GM19438 (cell line): Measurements from ENCODE around the gene ZNF333.
"Not testable (repeated sequence)": the region's sequence is repeated elsewhere in the genome, so short reads cannot be mapped to it uniquely, and the experiment has no call there.

Experiments used
- ATAC-seq: cut with Tn5 transposase; IDR thresholded peaks from one replicate; pipeline ENCODE4 v1.9.1; 2021; ENCODE audit warnings: low read depth; ENCODE audit not compliant: unreplicated experiment

The ZNF333 gene

DNA sequence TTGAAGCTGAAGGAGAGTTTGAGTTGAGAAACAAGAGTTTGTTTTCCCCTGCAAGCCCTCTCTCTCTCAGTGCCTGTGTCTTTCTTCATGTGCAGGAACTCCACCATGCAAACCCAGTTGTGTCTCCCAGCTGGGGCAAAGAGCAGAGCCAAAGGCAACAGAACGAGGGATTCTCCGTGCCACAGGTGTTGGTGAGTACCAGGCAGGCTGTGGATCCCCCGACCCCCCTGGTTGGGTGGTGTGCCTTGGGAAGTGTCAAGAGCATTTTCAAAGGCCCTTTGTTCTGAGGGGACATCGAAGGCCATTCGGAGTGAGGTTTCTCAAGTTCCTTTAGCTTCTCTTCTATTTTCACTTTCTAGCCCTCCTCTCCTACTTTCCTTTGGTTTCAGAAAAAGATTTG lies 5.6 kb downstream of the ZNF333 start:
- no peak for ATAC-seq

DNA sequence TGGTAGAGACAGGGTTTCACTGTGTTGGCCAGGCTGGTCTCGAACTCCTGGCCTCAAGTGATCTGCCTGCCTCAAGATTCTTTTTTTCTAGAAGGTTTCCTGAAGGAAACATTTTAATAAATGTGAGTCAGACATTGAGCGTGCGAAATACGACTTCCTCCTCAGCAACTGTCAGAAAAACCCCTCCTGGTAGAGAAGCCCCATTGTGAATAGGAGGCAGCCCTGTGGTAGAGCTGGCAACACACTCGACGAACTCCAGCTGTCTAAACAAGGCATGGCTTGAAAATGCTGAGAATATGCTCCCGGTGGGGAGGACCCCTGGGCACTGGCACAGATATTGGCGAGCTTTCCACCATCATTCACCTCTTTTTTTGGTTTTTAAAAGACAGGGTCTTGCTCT lies 9.8 kb downstream of the ZNF333 start:
- no peak for ATAC-seq

DNA sequence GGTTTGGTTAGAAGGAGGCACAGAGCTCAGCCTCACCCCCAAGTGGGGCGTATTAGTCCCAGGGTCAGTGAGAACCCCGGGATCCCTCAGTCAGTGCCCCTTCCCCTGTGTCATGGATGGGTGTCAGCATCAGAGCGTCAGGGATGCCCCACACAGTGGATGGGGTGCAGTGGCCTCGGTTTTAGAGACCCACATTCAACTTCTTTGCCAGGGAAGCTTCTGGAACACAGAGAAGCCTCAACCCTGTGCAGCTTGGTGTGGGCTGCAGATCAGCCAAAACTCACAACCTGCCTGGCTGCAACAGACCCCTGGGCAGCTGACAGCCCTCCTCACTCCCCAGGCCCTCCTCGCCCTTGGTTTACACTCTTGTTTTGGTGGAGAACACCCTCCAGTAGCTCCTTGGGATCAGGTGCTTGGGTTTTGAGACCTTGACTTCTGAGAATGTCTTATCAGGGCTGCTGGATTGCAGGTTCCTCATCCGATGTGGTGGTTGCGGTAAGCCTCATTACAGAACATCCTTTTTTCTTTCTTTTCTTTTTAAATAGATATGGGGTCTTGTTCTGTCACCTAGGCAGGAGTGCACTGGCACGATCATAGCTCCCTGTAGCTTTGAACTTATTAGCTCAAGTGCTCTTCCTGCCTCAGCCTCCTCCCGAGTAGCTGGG lies 11.0 kb downstream of the ZNF333 start:
- no peak for ATAC-seq

DNA sequence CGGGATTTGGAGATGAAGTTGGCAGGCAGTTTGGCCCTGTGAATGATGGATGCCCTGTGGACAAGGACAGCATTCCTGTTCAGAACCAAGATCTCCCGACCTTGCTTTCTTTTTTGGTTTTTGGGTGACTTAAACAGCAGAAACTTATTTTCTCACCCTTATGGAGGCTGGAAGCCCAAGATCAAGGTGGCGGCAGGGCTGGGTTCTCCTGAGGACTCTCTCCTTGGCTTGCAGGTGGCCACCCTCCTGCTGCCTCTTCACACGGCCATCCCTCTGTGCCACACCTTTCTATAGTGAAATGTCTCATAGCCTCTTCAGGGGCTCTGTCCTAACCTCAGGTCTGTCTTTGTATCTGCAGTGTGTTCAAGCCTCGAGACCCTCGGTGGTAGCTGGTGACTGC lies 14.0 kb downstream of the ZNF333 start:
- ATAC-seq = no peak

DNA sequence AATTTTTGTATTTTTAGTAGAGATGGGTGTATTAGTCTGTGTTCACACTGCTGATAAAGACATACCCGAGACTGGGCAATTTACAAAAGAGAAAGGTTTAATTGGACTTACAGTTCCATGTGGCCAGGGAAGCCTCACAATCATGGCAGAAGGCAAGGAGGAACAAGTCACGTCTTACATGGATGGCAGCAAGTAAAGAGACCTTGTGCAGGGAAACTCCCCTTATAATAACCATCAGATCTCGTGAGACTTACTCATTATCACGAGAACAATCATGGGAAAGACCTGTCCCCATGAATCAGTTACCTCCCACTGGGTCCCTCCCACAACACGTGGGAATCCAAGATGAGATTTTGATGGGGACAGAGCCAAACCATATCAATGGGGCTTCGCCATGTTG lies 14.6 kb downstream of the ZNF333 start:
- no peak for ATAC-seq

DNA sequence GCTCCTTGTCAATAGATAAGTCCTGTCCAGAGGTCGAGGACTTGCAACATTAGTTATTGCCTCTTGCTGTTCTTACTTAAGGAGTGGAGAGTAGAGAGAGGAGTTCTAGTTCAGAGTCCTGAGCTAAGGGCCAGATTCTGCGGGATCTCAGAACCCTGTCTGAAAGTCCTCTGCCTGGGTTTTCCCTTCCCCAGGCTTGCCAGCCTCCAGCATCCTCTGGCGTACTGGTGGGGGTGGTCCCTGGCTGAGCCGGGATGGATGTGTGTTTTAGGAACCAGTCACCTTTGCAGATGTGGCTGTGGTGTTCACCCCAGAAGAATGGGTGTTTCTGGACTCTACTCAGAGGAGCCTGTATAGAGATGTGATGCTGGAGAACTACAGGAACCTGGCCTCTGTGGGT lies 26.0 kb downstream of the ZNF333 start:
- no peak for ATAC-seq

DNA sequence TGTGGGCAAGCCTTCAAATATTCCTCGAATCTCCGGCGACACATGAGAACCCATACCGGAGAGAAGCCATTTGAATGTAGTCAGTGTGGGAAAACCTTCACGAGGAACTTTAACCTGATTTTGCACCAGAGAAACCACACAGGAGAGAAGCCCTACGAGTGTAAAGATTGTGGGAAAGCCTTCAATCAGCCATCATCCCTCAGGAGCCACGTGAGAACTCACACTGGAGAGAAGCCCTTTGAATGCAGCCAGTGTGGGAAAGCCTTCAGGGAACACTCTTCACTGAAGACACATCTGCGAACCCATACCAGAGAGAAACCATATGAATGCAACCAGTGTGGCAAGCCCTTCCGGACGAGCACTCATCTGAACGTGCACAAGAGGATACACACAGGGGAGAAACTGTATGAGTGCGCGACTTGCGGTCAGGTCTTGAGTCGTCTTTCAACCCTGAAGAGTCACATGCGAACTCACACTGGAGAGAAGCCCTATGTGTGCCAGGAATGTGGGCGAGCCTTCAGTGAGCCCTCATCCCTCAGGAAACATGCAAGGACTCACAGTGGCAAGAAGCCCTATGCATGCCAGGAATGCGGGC lies 28.8 kb downstream of the ZNF333 start:
- no peak for ATAC-seq

DNA sequence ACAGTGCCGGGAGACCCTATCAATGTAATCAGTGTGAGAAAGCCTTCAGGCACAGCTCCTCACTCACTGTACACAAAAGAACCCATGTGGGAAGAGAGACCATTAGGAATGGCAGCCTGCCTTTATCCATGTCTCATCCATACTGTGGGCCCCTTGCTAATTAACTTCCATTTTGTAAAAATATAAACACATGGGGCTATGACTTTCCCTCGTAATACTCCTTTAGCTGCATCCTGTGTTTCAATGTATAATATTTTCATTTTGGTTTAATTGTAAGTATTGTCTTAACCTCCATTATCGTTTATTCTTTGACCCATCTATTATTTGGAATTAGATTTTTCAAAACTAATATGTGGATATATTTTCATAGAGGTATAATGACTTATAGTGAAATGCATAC lies 29.3 kb downstream of the ZNF333 start:
- no peak for ATAC-seq

DNA sequence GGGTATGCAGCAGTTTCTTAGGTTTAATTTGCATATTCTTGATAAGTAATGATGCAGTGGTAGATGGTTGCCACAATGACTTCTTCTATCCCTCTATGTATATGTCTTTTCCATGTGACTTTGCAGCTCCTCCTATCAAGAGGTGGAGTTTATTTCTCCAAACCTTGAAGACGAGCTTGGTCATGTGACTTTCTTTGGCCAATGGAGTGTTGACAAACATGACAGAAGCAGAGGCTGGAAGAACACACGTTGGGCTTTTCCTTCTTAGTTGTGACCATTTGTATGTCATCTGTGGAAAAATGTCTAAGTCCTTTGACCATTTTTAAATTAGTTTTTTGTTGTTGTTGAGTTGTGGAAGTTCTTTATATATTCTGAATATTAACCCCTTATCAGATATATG lies 32.3 kb downstream of the ZNF333 start:
- ATAC-seq = no peak

DNA sequence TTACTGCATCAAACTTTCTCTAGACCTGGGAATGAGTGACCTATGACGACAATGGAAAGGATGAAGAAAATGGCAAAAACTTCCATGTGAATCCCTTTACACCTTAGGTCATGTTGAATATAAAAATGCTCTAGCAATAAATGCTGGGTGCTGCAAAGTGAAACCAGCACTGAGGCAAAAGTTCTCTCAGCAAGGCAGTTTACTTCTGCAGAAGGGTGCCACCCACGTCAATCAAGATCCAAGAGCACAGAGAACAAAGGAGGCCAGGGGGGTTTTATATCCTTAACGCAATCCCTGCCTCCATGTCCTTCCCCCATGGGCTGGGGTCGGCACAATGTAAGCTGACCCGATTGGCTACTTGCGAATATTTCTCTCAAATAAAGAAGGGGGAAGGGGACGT lies 38.7 kb downstream of the ZNF333 start:
- ATAC-seq = no peak

DNA sequence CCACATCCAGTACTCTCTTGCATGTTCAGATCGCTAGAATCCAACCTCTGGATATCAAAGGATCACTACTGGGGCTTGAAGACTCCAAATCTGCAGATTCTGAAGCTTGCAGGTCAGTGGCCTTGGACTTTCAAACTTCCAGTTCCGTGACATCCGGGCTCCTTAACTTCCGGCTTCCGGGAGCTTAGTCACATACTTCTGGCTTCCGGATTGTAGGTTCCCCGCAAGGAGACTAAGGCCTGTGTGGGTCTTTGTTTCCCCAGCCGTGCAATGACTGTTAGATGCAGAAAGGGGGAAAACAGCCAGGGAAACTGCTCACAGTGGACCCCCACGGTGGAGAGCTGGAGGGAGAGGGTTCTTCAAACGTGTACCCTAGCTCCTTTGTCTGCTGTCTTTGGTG lies 41.4 kb downstream of the ZNF333 start:
- ATAC-seq = no peak

DNA sequence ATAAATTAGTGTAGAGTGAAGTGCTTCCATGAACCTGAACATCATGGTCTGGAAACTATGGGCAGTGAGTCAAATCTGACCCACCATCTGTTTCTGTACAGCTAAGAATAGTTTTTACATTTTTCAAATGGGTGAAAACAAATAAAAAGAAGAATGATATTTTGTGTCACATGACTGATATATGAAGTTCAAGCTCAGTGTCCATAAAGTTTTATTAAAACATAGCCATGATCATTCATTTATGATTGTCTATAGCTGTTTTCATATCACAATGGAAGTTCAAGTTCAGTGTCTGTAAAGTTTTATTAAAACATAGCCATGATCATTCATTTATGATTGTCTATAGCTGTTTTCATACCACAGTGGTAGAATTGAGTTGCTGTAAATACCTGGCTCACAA lies 42.7 kb downstream of the ZNF333 start:
- no peak for ATAC-seq

DNA sequence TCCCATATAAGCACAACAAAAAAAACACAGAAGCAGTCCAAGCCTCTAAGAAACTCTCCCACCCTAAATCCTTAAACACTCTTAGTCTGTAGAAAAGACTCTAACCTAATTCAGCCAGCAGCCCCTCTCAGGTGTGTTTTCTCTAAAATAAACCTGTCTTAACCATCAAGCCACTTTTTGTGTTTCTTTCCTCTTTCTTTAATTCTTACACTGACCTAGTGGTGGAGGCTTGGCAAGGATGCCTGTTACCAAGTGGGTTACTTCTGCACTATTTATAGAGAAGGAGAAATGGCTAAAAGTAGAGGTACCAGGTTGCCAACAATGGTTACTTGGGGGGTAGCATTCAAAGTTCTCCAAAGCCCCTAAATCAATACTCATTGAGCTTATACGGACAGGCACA lies 43.7 kb downstream of the ZNF333 start:
- ATAC-seq = no peak

DNA sequence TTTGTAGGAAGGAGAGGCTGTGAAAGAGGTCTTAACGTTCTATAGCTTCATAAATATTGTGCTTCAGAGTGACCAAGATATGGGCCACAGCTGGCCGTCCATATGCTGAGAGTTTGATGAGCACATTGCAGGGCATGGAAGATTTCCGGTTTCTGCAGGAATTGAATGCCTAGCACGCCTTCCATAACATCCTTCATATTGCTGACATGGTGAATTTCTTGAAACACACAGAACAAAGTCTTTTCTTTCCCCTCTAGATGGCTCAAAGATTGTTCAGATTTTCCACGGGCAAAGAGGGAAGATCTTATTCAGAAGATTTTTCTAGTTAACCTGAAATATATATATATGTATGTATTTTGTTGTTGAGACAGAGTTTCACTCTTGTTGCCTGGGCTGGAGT lies 46.1 kb downstream of the ZNF333 start:
- ATAC-seq = no peak

DNA sequence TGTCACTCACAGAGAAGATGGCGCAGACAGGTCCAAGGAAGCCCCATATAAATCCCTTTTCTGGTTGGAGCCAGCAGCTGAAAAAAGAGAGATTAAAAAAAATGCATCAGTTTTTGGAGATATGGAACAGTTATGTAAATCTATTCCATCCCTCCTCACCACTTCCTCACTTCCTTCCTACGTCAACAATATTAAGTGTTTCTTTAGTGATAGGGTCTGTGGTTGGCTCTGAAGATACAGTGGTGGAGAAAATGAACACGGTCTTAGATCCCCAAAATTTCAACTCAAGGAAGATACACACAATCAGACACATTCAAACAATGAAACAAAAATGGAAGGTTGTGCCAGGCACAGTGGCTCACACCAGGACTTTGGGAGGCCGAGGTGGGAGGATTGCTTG lies 57.0 kb downstream of the ZNF333 start:
- ATAC-seq = no peak

DNA sequence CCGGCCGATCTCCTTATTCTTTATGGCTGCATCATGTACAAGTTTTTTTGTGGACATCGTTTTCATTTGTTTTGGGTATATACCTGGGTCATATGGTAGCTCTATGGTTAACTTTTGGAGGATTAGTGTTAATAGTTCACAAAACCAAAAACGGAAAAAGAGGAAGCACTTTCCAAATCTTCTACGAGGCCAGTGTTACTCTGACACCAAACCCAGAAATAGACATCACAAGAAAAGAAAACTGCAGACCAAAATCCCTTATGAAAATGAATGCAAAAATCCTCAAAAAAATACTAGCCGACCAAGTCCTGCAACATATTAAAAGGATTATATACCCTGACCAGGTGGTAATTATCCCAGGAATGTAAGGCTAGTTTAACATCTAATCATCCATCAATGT lies 58.8 kb downstream of the ZNF333 start:
- ATAC-seq = no peak

DNA sequence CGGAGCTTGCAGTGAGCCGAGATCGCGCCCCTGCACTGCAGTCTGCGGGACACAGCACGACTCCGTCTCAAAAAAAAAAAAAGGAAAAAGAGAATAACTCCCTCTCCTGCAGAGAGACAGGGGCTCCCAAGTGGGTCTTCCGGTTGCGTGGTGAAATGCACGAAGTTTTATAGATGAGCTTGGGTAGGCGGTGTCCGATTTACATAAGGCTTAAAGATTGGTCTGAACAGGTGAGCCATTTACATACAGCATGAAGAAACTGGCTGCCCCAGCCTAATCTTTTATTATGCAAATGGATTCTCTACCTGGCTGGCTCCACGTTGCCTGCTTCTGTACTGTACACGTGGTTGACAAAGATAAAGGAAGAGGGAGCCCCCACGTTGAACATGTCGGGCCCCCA lies 69.0 kb downstream of the ZNF333 start:
- no peak for ATAC-seq

DNA sequence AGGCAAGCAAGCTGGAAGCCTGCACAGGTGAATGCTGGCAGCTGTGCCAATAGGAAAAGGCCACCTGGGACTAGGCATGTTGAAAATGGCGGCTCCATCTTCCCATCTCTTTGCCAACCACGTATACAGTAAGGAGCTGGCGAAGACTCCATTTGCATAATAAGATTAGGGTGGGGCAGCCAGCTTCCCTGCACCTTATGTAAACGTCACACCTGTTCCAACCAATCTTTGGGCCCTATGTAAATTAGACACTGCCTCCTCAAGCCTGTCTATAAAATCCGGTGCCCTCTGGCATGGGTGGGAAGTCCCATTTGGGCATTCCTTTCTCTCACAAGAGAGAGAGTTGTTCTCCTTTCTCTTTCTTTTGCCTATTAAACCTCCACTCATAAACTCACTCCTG lies 71.8 kb downstream of the ZNF333 start:
- no peak for ATAC-seq

DNA sequence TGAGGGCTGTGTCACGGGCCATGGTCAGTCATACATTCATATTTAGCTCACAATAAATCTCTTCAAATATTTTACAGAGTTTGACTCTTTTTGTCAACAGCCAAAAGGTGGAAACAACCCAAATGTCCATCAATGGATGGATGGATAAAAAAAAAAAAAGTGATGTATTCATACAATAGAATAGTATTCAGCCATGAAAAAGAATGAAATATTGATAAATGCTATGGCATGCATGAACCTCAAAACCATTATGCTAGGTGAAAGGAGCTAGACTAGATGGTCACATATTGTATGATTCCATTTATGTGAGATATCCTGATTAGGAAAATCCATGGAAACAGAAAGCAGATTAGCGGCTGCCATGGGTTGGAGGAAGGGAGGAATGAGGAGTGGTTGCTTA lies 72.3 kb downstream of the ZNF333 start:
- no peak for ATAC-seq

DNA sequence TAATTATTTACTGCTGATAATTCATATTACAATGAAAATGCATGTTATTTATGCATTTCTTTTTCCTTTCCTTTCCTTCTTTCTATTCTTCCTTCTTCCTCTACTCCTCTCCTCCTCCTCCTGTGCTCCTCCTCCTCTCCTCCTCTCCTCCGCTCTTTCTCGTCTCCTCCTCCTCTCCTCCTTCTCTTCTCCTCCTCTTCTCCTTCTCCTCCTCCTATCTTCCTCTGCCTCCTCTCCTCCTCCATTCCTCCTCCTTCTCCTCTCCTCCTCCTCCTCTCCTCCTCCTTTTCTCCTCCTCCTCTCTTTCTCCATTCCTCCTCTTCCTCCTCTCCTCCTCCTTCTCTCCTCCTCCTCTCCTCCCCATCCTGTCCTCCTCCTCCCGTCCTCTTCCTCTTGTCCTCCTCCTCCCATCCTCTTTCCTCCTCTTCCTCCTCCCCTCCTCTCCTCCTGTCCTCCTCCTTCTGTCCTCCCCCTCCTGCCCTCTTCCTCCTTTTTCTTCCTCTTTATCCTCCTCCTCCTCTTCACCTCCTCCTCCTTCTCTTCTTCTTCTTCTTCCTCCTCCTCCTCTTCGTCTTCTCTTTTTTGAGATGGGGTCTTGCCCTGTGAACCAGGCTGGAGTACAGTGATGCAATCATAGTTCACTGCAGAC lies 73.8 kb downstream of the ZNF333 start:
- no peak for ATAC-seq

DNA sequence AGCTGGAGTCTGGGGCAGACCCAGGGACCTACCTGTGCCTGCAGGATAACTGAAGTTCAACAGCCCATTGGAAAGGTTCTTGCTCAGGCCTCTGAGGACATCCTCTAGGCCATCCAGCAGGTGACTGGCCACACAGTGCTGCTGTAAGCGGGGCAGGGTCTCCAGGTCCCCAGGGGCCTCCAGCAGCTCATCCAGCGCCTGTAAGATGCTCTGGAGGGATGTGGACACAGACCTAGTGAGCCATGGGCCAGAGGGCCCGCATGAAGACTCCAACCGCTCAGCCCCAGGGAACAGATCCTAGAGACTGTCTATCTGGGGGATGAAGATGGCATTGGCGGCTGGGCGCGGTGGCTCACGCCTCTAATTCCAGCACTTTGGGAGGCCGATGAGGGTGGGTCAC lies 74.6 kb downstream of the ZNF333 start:
- ATAC-seq = no peak

DNA sequence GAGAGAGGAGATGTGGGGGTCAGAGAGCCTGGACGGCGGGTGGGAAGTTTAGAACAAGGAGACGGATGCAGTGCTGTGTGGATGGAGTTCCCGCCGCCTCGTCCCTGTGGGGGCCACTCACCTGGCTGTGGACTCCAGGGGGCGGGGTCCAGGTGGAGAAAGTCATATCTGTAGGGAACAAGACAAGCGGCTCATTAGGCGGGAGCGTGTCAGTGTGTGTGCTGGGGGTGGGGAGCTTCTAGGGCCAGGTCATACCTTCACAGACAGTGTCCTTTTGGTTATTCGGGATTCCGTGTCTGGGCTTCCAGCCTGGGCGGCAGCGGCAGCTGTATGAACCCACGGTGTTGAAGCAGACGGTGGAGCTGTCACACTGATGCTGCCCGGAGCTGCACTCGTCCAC lies 75.6 kb downstream of the ZNF333 start:
- ATAC-seq = not testable (repeated sequence)
